Inflammatory macrophage treated with lipopolysaccharide for 4 hours (primary cell): ENCODE results near the gene ANKRD63.
A peak's percentile ranks its signal among the peaks of the same experiment; 100 is the strongest.

Experiments
- DNase-seq: peaks from one replicate; pipeline ENCODE4 v3.0.0-alpha.2; 2020

The ANKRD63 gene

GRCh38 chr15:40257656-40258450 lies 25.0 kb downstream of the ANKRD63 start:
- DNase-seq, result no peak

GRCh38 chr15:40256638-40257235 lies 26.1 kb downstream of the ANKRD63 start:
- peak; percentile 48 for DNase-seq

- DNase-seq, result no peak
Measured at GRCh38 chr15:40255033-40255432, 27.8 kb downstream of the ANKRD63 start.

- no peak for DNase-seq
Measured at GRCh38 chr15:40254452-40254851, 28.4 kb downstream of the ANKRD63 start.

- DNase-seq, result no peak
Measured at GRCh38 chr15:40253167-40253790, 29.6 kb downstream of the ANKRD63 start.

- DNase-seq, result peak; percentile 2
Measured at GRCh38 chr15:40252438-40253166, 30.3 kb downstream of the ANKRD63 start.

GRCh38 chr15:40252141-40252437 lies 30.8 kb downstream of the ANKRD63 start:
- DNase-seq, result no peak

- DNase-seq, result no peak
Measured at GRCh38 chr15:40251486-40252140, 31.3 kb downstream of the ANKRD63 start.

GRCh38 chr15:40250771-40251483 lies 31.9 kb downstream of the ANKRD63 start:
- no peak for DNase-seq

- no peak for DNase-seq
Measured at GRCh38 chr15:40250304-40250656, 32.6 kb downstream of the ANKRD63 start.

- DNase-seq, result no peak
Measured at GRCh38 chr15:40249477-40250303, 33.2 kb downstream of the ANKRD63 start.

- no peak for DNase-seq
Measured at GRCh38 chr15:40248006-40248783, 34.7 kb downstream of the ANKRD63 start.

- DNase-seq, result no peak
Measured at GRCh38 chr15:40247406-40247971, 35.4 kb downstream of the ANKRD63 start.

- no peak for DNase-seq
Measured at GRCh38 chr15:40246496-40247280, 36.2 kb downstream of the ANKRD63 start.

- no peak for DNase-seq
Measured at GRCh38 chr15:40245666-40246450, 37.0 kb downstream of the ANKRD63 start.

GRCh38 chr15:40244961-40245523 lies 37.8 kb downstream of the ANKRD63 start:
- no peak for DNase-seq

- DNase-seq, result no peak
Measured at GRCh38 chr15:40243126-40243810, 39.6 kb downstream of the ANKRD63 start.

- DNase-seq, result no peak
Measured at GRCh38 chr15:40242601-40243000, 40.3 kb downstream of the ANKRD63 start.
